NT2/D1 (cell line): ENCODE results near the gene FOXP3.

Source experiments
- YY1 ChIP-seq: IDR thresholded peaks from 2 replicates; pipeline ENCODE4 v1.6.1; 2011; ENCODE audit not compliant: insufficient read length, insufficient read depth
- ZNF274 ChIP-seq: IDR thresholded peaks from 2 replicates; pipeline ENCODE4 v1.6.1; 2011; ENCODE audit warnings: mild to moderate bottlenecking, low read depth, low read length

GRCh38 chrX:49225858-49226257 lies 38.7 kb downstream of the FOXP3 start:
- TF ChIP-seq ZNF274 (no peak), YY1 (no peak)
